Karpas-422 (cell line): ENCODE measurements around the gene C1QTNF5. TPM values are rescaled to one million over a fixed set of nuclear protein-coding genes. Genes with fewer than 3 reads are reported as not detected.
A peak's percentile ranks its signal among the peaks of the same experiment; 100 is the strongest.

ENCODE experiments used
- DNase-seq: peaks from one replicate; pipeline ENCODE4 v3.0.0-alpha.2; 2015
- H2AFZ ChIP-seq: fragments of 200-600 bp; sonication (generic); 2 replicates; pipeline ENCODE4 v1.6.1; 2014; ENCODE audit warnings: antibody characterized with exemption, low read length, mixed read lengths
- H3K27ac ChIP-seq: fragments of 200-600 bp; sonication (generic); 2 replicates; pipeline ENCODE4 v1.5.1; 2014; ENCODE audit warnings: mild to moderate bottlenecking, low read length, moderate library complexity
- H3K27me3 ChIP-seq: fragments of 200-600 bp; sonication (generic); 2 replicates; pipeline ENCODE4 v1.6.1; 2014; ENCODE audit warnings: low read length, mixed read lengths
- H3K36me3 ChIP-seq: fragments of 200-600 bp; sonication (generic); 2 replicates; pipeline ENCODE4 v1.6.1; 2014; ENCODE audit warnings: low read length, mixed read lengths; ENCODE audit not compliant: insufficient read depth
- H3K4me1 ChIP-seq: fragments of 200-600 bp; sonication (generic); 2 replicates; pipeline ENCODE4 v1.6.1; 2014; ENCODE audit warnings: mild to moderate bottlenecking, low read length, mixed read lengths
- H3K4me2 ChIP-seq: fragments of 200-600 bp; sonication (generic); 2 replicates; pipeline ENCODE4 v1.6.1; 2014; ENCODE audit warnings: low read length, low read depth, mild to moderate bottlenecking; ENCODE audit not compliant: poor library complexity, severe bottlenecking
- H3K4me3 ChIP-seq: fragments of 200-600 bp; sonication (generic); 2 replicates; pipeline ENCODE4 v1.5.1; 2014; ENCODE audit warnings: mild to moderate bottlenecking, antibody characterized with exemption, low read length, mixed read lengths
- H3K79me2 ChIP-seq: fragments of 200-600 bp; sonication (generic); 2 replicates; pipeline ENCODE4 v1.6.1; 2014; ENCODE audit warnings: mild to moderate bottlenecking, low read length, mixed read lengths
- H3K9ac ChIP-seq: fragments of 200-600 bp; sonication (generic); 2 replicates; pipeline ENCODE4 v1.6.0; 2014; ENCODE audit warnings: low read length
- H3K9me2 ChIP-seq: fragments of 200-600 bp; sonication (generic), shearing (Covaris generic); replicated peaks from 2 replicates; pipeline ENCODE4 v1.6.0; 2014; ENCODE audit warnings: mild to moderate bottlenecking, low read length, moderate library complexity; ENCODE audit not compliant: insufficient read depth
- H3K9me3 ChIP-seq: fragments of 300-700, 200-600 bp; sonication (generic); 2 replicates; pipeline ENCODE4 v1.6.1; 2014; ENCODE audit warnings: low read length, mixed read lengths
- H4K20me1 ChIP-seq: fragments of 200-600 bp; sonication (generic); 2 replicates; pipeline ENCODE4 v1.6.1; 2014; ENCODE audit warnings: mild to moderate bottlenecking, antibody characterized with exemption, low read length, low read depth; ENCODE audit not compliant: insufficient read depth
- total RNA-seq: library from RNA; depleted of rRNA; stranded (reverse); fragments of >200 nt; shearing (Covaris generic); gene quantifications from 2 replicates; pipeline ENCODE4 v1.2.3, GENCODE V29; 2014; ENCODE audit warnings: low replicate concordance

C1QTNF5 gene
- total RNA-seq, 1 experiment from 2014 or later: not detected

- no peaks in the 10 kb centered on the region for H3K27me3 ChIP-seq
These were observed 22.6 kb upstream of the C1QTNF5 start for GRCh38 chr11:119363081-119363850.

GRCh38 chr11:119362741-119363080, 22.0 kb upstream of the C1QTNF5 start:
- peak overlapping the region; percentile 86 for H3K9ac ChIP-seq
- H3K27me3 ChIP-seq: no peaks in the 10 kb centered on the region
- no peak for DNase-seq
- H4K20me1 ChIP-seq: no peaks in the 10 kb centered on the region
- no peak overlapping the region for H2AFZ ChIP-seq
- peaks cover 20% of the 10 kb centered on the region for H3K79me2 ChIP-seq
- H3K4me1 ChIP-seq: peaks cover 88% of the 10 kb centered on the region
- peak overlapping the region; percentile 91 for H3K4me2 ChIP-seq
- no peaks in the 10 kb centered on the region for H3K9me2 ChIP-seq
- peaks cover 8% of the 10 kb centered on the region for H3K36me3 ChIP-seq
- no peaks in the 10 kb centered on the region for H3K9me3 ChIP-seq
- H3K27ac ChIP-seq: peak overlapping the region; percentile 98
- H3K4me3 ChIP-seq: peak overlapping the region; percentile 85

More at GRCh38 chr11:119363081-119363850, 22.6 kb upstream of the C1QTNF5 start:
- H2AFZ ChIP-seq: no peak overlapping the region
- no peaks in the 10 kb centered on the region for H3K9me2 ChIP-seq
- DNase-seq: peak; percentile 57
- peak overlapping the region; percentile 91 for H3K4me2 ChIP-seq
- peak overlapping the region; percentile 85 for H3K4me3 ChIP-seq
- H3K4me1 ChIP-seq: peaks cover 88% of the 10 kb centered on the region
- peaks cover 20% of the 10 kb centered on the region for H3K79me2 ChIP-seq
- H3K36me3 ChIP-seq: peaks cover 8% of the 10 kb centered on the region
- peak overlapping the region; percentile 98 for H3K27ac ChIP-seq
- peak overlapping the region; percentile 86 for H3K9ac ChIP-seq
- H3K9me3 ChIP-seq: no peaks in the 10 kb centered on the region
- no peaks in the 10 kb centered on the region for H4K20me1 ChIP-seq

- peak overlapping the region; percentile 98 for H3K27ac ChIP-seq
- H3K4me1 ChIP-seq: peaks cover 88% of the 10 kb centered on the region
- H2AFZ ChIP-seq: no peak overlapping the region
- no peaks in the 10 kb centered on the region for H4K20me1 ChIP-seq
- H3K4me3 ChIP-seq: peak overlapping the region; percentile 85
- H3K9ac ChIP-seq: peak overlapping the region; percentile 86
- peak overlapping the region; percentile 91 for H3K4me2 ChIP-seq
- H3K27me3 ChIP-seq: no peaks in the 10 kb centered on the region
- DNase-seq: no peak
- H3K79me2 ChIP-seq: peaks cover 20% of the 10 kb centered on the region
- no peaks in the 10 kb centered on the region for H3K9me3 ChIP-seq
- no peaks in the 10 kb centered on the region for H3K9me2 ChIP-seq
- H3K36me3 ChIP-seq: peaks cover 8% of the 10 kb centered on the region
These were observed 21.4 kb upstream of the C1QTNF5 start for GRCh38 chr11:119361941-119362725.

GRCh38 chr11:119361056-119361787, 20.5 kb upstream of the C1QTNF5 start:
- H3K4me3 ChIP-seq: peak overlapping the region; percentile 85

GRCh38 chr11:119359365-119360214, 18.9 kb upstream of the C1QTNF5 start:
- DNase-seq: peak; percentile 58
- Histone ChIP-seq H3K4me2 (peak overlapping the region; percentile 91), H3K27ac (peak overlapping the region; percentile 98), H3K9me3 (no peaks in the 10 kb centered on the region), H3K9ac (peak overlapping the region; percentile 49), H3K36me3 (peaks cover 11% of the 10 kb centered on the region), H4K20me1 (no peaks in the 10 kb centered on the region), H3K4me3 (peak overlapping the region; percentile 45; the same call in 1 of the 2 replicates), H3K9me2 (no peaks in the 10 kb centered on the region), H3K27me3 (no peaks in the 10 kb centered on the region), H2AFZ (no peak overlapping the region), H3K79me2 (peaks cover 20% of the 10 kb centered on the region), H3K4me1 (peaks cover 88% of the 10 kb centered on the region)

More at GRCh38 chr11:119361056-119361787, 20.5 kb upstream of the C1QTNF5 start:
- Histone ChIP-seq H4K20me1 (no peaks in the 10 kb centered on the region), H2AFZ (no peak overlapping the region), H3K4me2 (peak overlapping the region; percentile 91), H3K9ac (peak overlapping the region; percentile 86), H3K27ac (peak overlapping the region; percentile 98), H3K9me3 (no peaks in the 10 kb centered on the region), H3K9me2 (no peaks in the 10 kb centered on the region), H3K27me3 (no peaks in the 10 kb centered on the region), H3K4me1 (peaks cover 87% of the 10 kb centered on the region), H3K36me3 (peaks cover 8% of the 10 kb centered on the region), H3K79me2 (peaks cover 20% of the 10 kb centered on the region)
- DNase-seq: peak; percentile 83

- Histone ChIP-seq H3K79me2 (peaks cover 6% of the 10 kb centered on the region; the same call in 1 of the 2 replicates), H3K27ac (peak overlapping the region; percentile 98), H4K20me1 (no peaks in the 10 kb centered on the region), H3K4me3 (no peak overlapping the region; the same call in 1 of the 2 replicates), H3K9ac (peak overlapping the region; percentile 71), H3K9me3 (no peaks in the 10 kb centered on the region), H3K9me2 (no peaks in the 10 kb centered on the region), H2AFZ (no peak overlapping the region), H3K4me2 (peak overlapping the region; percentile 79), H3K27me3 (no peaks in the 10 kb centered on the region), H3K4me1 (peaks cover 89% of the 10 kb centered on the region), H3K36me3 (peaks cover 11% of the 10 kb centered on the region)
- no peak for DNase-seq
These were observed 16.4 kb upstream of the C1QTNF5 start for GRCh38 chr11:119357074-119357473.

GRCh38 chr11:119356349-119357031, 15.8 kb upstream of the C1QTNF5 start:
- DNase-seq: peak; percentile 80
- Histone ChIP-seq H3K27me3 (no peaks in the 10 kb centered on the region), H3K9me3 (no peaks in the 10 kb centered on the region), H4K20me1 (no peaks in the 10 kb centered on the region), H3K4me1 (peaks cover 88% of the 10 kb centered on the region), H3K27ac (peak overlapping the region; percentile 98), H3K36me3 (peaks cover 11% of the 10 kb centered on the region), H3K9ac (peak overlapping the region; percentile 71), H2AFZ (peak overlapping the region; percentile 43; the same call in 1 of the 2 replicates), H3K9me2 (no peaks in the 10 kb centered on the region), H3K4me3 (peak overlapping the region; percentile 59), H3K4me2 (peak overlapping the region; percentile 79), H3K79me2 (peaks cover 6% of the 10 kb centered on the region; the same call in 1 of the 2 replicates)
